ENCODE results near the gene MYH10.

DNA sequence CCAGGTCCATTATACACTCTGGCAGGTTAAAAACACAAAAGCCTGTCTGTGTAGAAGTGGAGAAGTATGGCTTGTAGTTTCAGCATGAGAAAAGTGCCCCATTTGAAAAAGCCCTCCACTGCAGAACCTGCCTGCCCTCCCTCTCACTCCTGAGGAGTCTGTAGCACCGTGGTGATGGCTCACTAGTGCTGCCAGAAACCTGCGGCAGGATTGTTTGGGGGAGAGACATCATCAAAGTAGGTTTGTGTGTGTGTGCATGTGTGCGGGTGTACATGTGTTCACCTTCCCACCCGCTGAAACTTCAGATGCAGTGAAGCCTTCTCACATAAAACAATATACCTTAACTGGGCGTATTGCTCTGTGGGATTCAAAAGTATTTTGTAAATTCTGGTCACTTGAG, 168.0 kb downstream of the MYH10 start:
- TF ChIP-seq, protein P1, sequence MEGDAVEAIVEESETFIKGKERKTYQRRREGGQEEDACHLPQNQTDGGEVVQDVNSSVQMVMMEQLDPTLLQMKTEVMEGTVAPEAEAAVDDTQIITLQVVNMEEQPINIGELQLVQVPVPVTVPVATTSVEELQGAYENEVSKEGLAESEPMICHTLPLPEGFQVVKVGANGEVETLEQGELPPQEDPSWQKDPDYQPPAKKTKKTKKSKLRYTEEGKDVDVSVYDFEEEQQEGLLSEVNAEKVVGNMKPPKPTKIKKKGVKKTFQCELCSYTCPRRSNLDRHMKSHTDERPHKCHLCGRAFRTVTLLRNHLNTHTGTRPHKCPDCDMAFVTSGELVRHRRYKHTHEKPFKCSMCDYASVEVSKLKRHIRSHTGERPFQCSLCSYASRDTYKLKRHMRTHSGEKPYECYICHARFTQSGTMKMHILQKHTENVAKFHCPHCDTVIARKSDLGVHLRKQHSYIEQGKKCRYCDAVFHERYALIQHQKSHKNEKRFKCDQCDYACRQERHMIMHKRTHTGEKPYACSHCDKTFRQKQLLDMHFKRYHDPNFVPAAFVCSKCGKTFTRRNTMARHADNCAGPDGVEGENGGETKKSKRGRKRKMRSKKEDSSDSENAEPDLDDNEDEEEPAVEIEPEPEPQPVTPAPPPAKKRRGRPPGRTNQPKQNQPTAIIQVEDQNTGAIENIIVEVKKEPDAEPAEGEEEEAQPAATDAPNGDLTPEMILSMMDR (IDR thresholded peaks at IDR 0.05; ENCODE audit: insufficient read depth, low read length, poor library complexity, severe bottlenecking): no peak
- no peak for TF ChIP-seq EZH2phosphoT487 (conservative IDR thresholded peaks at IDR 0.05; ENCODE audit: low read length)
